Ramos (cell line): ENCODE data around the gene BMP4.
"Not testable (repeated sequence)": the region's sequence is repeated elsewhere in the genome, so short reads cannot be mapped to it uniquely, and the experiment has no call there.

Experiments used
- in situ Hi-C: fragments of 300-500 bp; cut with MboI; formaldehyde crosslinking; loops from one replicate; pipeline ENCODE4 v1.14.3; 2022; ENCODE audit warnings: low sequenced_read_pairs; ENCODE audit not compliant: unreplicated experiment

The BMP4 gene

DNA sequence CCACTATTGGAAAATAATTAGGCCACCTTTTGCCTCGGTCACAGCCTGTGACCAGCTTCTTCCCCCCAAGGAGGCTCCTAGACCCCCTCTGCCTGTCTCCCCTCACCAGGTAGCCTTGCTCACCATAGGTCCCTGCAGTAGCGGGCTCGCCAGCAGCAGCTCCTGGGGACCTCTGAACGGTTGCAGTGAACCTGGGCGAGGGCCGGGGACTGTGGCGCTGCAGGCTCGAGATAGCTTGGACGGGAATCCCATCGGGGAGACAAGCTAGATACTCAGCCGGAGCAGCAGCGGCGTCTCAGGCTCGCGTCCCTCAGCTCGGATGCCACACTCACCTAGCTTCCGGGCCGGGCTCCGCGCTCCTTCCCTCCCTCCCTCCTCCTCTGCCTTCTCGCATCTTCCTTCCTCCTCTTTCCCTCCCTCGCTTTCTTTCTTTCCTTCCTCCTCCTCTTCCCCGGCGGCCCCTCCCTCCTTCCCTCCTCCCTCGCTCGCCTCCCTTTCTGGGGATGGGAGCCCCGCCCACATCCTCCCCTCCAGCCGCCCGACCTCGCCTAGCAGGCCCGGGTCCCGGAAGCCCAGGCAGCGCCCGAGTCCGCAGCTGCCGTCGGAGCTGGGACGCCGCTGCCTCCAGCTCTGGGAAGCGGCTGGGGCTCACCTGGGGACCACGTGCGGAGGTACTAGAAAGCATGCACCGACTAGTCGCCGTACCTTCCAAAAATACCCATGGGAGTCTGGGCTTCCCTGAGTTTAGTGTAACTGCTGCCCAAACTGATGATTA, at the start of gene BMP4:
BMP4 (minus strand) TSS at position 399 of the 775 bp plus-strand sequence. CDS start 4,603 bp downstream, outside the sequence.
- in situ Hi-C loops = no loop called here

GRCh38 chr14:54003064-54003463, 46.4 kb upstream of the BMP4 start:
- in situ Hi-C loops = no loop called here

GRCh38 chr14:54002653-54003052, 46.0 kb upstream of the BMP4 start:
- in situ Hi-C loops = no loop called here

GRCh38 chr14:54001189-54001878, 44.7 kb upstream of the BMP4 start:
- in situ Hi-C loops = no loop called here

DNA sequence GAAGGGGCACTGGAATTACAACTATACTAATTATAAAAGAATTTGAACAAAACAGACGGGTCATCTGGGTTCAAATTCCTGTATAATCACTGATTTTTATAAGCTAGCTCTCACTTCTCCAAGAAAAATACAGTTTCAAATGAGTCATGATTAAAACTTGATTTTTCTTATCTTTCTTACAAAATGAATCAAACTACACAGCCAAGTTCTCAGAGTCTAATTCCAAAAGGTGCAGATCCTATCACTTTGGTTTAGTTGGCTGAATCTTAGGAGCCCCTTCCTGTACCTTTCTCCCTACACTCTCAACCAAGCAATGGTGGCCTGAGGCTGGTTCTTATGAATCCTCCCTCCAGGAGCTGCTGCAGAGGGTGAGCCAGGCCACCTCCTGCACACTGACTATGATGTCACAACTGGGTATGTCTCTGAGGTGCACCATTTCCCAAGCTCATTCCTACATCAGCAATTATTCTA, 43.8 kb upstream of the BMP4 start:
- in situ Hi-C loops = no loop called here

GRCh38 chr14:53999061-53999488, 42.5 kb upstream of the BMP4 start:
- in situ Hi-C loops = no loop called here

DNA sequence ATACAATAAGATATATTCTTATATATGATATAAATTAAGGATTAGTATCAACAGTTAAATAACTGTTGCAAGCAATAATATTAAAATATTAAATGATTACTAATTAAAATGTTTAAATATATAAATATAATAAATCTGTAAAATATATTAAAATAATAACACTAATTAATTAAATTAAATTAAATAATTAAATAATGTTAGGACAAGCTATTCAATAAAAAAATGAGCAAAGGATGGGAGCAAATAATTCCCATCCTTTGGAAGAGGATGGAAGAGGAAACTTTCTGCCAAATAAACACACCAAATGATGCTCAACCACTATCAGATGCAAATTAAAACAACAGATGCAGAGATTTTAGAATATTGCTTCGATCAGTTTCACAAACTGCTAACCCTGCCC, 39.4 kb upstream of the BMP4 start:
- in situ Hi-C loops = no loop called here

DNA sequence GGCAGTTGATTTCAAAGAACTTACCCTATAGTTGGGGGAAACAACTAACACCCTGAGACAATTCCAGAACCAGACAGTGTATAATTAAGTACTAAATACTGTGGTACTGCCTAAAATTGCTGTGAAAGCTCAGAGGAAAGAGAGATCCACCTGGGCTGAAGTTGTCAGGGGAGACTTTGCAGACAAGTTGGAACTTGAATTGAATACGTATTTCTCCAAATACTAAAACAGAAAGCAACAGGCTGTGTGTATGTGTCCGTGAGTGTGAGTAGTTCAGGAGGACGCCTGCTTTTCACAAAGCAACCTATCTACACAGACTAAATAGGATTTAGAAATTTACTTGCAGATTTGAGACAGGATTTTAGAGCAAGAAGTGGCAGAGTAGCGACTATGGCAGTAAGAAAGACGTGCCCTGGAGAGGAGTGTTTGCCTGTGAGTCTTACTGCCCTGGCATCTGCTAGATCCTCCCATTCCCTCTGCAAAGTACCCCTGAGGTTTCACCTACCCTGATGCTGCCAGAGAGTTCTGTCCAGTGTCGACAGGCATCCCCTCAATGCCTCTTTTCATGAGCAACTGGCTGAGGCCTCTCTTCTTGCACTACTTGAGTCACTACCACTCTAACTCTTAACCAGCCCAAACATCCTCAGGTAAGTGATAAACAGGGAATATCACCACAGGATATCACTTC, 37.4 kb upstream of the BMP4 start:
- in situ Hi-C loops = no loop called here

GRCh38 chr14:53990978-53991377, 34.4 kb upstream of the BMP4 start:
- in situ Hi-C loops = no loop called here

DNA sequence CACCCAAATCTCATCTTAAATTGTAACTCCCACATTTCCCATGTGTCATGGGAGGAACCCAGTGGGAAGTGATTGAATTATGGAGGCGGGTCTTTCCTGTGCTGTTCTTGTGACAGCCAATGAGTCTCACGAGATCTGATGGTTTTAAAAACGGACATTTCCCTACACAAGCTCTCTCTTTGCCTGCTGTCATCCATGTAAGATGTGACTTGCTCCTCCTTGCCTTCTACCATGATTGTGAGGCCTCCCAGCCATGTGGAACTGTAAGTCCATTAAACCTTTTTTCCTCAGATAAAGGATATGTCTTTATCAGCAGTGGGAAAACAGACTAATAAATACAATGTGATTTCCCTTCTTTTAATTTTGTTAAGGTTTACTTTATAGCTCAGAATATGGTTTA, 30.1 kb upstream of the BMP4 start:
- in situ Hi-C loops = not testable (repeated sequence)

- in situ Hi-C loops = not testable (repeated sequence)
These were observed 28.3 kb upstream of the BMP4 start for GRCh38 chr14:53984958-53985357.

- in situ Hi-C loops = no loop called here
These were observed 26.5 kb upstream of the BMP4 start for GRCh38 chr14:53983112-53983511.

- in situ Hi-C loops = no loop called here
These were observed 25.9 kb upstream of the BMP4 start for GRCh38 chr14:53982546-53982945.

GRCh38 chr14:53979747-53980642, 23.4 kb upstream of the BMP4 start:
- in situ Hi-C loops = no loop called here

DNA sequence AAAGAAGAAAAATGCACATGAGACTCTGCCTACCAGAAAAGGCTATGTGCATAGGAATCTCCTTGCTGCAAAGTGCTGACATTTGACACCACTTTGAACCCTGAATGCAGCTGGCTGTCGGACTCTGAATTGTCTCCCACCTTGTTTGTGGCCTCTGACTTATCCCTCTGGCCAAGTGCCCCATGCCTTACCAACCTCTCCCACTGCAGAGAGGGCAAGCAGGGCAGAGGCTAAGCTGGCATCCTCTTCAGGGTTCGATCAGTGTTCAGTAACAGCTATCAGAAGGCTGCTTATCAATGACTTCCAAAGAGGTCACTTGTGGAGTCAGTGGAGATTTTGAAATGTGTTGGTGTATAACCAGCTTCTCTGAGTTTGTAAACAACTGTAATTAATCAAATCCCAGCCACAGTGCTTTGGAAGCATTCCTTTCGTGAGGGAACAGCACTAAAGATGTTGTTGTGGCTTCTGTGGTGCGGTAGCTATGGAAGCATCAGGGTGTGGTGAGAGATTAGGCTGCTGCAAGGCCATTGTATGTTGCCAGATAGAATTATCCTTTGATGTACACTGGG, 22.6 kb upstream of the BMP4 start:
- in situ Hi-C loops = no loop called here

DNA sequence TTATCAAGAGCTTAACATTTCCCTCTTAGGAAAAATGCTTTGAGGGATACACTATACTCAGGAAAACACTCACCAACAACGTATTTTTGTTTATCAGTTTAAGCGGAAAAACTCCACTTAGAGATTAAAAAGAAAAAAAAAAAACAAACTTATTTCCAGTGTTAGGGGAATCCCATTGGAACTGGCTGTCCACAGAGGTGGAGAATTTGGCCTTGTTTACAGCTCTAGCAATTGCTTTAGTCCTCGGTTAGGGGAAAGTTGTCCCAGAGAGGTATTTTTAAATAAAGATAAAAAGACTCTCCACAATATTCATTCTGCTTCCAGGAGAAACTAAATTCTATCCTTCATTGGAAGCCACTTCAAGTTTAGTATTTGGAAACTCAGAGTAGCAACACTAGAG, 21.6 kb upstream of the BMP4 start:
- in situ Hi-C loops = no loop called here

GRCh38 chr14:53975444-53975843, 18.8 kb upstream of the BMP4 start:
- in situ Hi-C loops = no loop called here

GRCh38 chr14:53971521-53971920, 14.9 kb upstream of the BMP4 start:
- in situ Hi-C loops = no loop called here

GRCh38 chr14:53969326-53969725, 12.7 kb upstream of the BMP4 start:
- in situ Hi-C loops = no loop called here

- in situ Hi-C loops = no loop called here
These were observed 12.1 kb upstream of the BMP4 start for GRCh38 chr14:53968726-53969125.
